Embryonic facial prominence (tissue), 1 donor: ENCODE data around the gene PGM2L1.
A peak's percentile ranks its signal among the peaks of the same experiment; 100 is the strongest.
"Not testable (repeated sequence)": the region's sequence is repeated elsewhere in the genome, so short reads cannot be mapped to it uniquely, and the experiment has no call there.

Source experiments
- DNase-seq: peaks from one replicate; pipeline ENCODE4 v3.0.0-alpha.2; 2016; ENCODE audit errors: extremely low spot score

The PGM2L1 gene

DNA sequence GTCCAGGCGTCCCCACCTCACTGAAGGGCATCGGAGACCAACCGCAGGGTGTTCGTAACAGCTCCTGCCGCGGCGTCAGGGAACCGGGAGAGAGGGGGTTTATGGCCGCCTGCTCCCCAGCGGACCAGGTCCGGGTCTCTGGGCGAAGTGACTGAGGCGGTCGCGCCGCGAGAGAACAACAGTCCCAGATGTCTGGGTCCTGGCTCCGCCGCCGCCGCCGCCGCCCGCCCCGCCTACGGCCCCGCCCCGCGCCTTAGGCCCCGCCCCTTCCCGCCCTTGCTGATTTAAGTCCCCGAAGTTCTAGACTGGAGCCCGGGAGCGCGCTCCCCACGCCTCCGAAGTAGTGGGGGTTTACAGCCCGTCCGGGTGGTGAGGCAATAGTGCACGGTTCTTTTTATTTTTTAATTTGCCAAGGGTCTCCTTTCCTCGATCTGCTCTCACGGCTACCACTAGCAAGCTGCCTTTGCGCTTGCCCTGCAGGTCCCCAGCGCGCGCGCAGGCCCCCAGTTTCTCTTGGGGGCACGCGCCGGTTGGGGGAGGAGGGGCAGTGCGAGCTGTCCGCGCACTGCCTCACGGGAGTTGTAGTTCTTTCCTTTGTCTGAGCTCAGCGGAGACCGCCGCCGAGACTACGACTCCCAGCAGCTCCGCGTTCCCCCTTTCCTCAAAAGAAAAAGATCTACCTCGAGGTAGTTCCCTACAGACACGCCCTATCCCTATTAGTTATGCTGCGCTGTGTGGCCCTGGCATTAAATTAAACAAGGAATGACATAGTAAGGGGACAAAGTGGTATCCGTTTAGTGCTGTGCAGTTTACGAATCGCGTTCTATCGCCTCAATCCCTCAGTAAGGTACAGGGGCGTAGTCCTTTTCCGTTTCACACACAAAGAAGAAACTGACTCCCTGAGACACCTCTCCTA is at the start of gene PGM2L1:
Gene PGM2L1 (minus strand): TSS at position 190 of the 916 bp plus-strand sequence. CDS start 272 bp downstream, outside the sequence.
- DNase-seq = peak; percentile 95

DNA sequence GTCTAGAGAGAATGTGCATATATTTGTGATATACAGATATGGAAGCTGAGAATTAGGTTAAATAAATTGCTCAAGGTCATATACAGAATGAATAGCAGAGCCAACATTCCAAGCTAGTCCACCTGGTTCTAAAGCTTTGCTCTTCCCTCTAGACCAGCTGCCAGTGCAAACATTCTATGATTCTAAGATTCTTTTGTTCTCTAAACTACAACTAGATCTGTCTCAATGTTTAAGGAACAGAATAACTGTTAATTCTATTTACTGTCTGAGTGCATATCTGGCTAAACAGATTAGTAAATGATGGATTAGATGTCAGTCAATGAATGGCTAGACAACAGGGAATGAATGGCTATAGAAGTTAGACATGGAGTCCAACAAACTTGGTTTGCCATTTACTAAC is 49.5 kb upstream of the PGM2L1 start:
- no peak for DNase-seq

DNA sequence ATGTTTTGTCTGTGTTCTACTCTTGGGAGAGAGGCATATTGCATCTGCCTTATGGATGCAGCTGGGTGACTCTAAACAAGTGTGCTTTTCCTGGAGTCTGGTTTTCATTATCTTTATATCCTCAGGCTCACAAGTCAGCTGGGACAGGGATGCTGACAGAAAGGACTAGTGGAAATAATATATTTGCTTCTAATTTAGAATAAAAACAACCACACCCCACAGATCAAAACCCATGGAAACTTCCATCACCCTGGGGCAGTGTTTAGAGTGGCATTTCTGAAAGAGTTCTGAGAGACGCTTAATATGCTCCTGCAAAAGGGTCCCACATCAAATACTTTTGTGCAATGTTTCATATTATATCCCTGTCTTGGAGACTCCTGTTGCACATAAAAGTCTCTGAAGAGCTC is 48.3 kb upstream of the PGM2L1 start:
- peak; percentile 22 for DNase-seq

DNA sequence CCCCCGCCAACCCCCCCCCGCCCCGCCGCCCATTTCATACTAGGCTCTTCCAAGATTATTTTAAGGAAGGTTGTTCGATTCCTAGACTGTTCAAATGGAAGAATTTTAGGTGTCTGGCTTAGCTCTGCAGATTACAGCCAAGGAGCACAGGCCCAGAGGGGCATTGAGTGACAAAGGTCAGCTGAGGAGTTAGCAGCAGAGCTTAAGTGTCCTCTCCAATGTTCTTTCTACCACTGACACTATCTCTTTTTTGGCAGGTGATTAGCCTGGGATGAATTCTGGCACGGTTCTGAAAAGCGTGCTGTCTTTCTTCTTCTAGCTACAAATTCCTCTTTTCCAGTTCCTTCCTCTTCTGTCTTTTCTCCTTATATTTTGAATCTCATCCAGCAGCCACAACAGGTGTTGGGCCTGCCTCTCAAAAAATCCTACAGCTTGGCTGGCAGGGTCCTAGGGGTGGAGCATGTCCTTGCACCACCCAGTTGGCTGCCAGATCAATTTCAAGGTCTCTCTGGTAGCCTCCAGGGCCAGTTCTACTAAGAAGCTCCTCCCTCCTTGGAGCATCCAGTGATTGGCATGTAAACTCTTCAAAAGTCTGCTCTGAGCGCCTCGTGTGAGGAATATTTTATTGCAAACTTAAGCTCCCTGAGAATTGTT is 46.1 kb upstream of the PGM2L1 start:
- no peak for DNase-seq

DNA sequence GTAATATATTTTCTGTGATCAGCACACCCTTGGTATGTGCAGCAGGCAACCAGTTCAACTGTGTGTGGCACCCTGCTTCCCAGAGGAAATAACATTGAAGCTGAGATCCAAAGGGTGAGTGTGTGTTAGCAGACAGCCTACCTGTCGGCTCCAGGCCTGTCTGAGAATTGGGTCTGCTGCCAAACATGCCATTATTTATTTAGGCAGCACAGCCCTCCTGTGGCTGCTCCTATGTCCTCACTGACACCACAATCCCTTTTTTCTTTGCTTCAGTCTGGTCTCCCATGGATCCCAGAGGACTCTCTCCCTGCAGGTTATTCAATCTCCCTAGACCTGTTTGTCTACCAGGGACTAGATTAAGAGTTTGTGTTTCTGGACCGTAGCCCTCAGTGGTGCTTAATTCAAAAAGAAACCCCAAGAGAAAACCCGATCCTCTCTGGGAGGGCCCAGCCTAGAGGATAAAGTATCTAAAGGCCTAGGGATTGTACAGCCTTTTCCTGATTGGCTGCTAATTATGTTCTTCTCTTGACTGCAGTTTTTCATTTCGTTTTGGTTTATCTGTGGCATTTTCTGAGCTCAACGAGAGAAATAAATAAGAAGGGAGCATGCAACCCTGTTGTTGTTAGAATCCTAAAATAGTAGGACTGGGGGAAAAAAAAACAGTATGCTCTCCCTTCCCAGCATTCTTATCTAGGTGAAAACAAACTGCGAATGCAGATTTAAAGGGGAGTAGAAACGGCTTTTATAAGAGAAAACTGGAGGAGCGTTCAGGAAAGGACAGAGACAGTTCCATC is 45.0 kb upstream of the PGM2L1 start:
- DNase-seq = no peak

DNA sequence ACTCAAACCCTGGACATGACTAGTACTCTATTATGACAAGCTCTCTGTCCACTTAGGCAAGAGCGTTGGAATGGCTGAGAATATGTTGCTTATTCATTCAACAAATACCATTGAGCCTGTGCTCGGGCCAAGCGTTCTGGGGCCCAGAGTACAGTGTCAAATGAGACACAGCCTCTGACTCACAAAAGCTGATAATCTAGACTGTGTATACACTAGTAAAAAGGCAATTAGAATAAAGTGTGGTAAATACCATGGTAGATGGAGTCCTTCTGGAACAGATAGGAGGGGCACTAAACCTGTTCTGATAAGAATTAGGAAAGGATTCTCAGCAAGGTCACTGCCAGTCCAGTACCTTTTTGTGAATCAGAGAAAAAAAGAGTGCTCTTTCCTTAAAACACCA is 44.4 kb upstream of the PGM2L1 start:
- no peak for DNase-seq

DNA sequence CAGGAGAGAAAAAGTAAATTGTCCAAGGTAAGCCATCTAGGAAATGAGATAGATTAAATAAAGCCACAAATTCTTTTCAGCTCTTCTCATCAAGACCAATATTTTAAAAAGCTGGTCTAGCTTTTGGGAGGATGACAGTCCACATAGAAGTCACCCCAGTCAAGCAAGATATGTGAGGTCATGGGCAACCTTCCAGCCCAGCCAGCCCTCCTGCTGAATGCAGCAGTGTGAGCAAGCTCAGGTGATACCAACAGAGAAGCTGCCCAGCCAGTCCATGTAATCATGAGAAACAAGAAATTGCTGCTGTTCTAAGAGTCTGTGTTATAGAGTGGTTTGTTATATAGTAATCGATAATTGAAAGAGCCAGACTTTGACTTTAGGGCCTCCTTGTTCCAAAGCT is 40.4 kb upstream of the PGM2L1 start:
- no peak for DNase-seq

DNA sequence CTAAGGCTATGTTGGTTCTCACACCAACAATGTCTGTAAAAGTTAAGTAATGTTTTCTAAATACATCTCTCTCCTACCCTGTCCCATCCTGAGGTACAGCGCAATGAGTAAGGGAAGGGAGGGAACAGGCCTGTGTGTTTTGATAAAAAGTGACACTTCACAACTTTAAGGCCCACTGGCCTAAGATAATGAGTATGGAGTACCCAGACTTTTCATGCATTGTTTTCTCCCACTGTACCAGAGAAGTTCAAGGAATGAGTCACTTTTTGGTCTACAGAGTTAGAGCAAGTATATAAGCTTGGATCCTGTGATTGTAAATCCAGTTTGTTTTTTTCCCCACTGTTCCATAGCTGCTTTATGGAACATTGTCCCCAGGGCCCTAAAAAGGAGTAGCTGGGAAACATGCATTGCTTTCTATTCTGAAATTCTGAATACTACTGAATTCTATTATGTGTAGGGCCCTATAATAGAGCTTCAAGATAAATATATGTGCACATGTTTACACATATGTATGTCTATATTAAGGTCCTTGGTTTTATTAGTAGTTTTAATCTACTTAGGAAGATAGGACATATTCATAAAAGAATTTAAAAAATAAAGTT is 39.3 kb upstream of the PGM2L1 start:
- no peak for DNase-seq

DNA sequence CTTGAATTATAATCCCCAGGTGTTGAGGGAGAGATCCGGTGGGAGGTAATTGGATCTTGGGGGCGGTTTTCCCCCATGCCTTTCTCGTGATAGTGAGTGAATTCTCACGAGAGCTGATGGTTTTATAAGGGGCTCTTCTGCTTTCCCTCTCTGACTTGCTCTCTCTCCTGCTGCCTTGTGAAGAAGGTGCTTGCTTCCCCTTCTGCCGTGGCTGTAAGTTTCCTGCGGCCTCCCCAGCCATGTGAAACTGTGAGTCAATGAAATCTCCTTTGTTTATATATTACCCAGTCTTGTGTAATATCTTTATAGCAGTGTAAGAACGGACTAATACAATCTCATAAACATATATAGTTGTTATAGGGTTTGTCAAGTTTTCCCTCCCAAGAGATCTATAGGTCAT is 36.3 kb upstream of the PGM2L1 start:
- DNase-seq = no peak

DNA sequence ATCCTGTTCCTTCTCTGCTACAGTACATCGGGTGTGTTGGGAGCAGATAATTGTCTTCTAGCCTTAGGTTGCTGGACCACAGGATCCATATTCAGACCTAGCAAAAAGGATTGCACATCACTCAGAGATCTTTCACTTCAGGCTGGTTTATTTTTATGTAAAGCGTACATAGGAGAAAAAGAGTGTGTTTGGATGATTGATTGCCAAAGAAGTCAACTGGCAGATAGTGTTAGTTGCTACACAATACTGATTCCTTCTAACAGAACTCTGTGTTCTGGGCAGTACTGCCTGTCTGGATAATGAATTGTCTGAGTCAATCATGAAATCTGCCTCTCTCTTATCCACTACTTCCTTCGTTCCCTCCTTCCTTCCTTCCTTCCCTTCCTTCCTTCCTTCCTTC is 31.0 kb upstream of the PGM2L1 start:
- DNase-seq = no peak

DNA sequence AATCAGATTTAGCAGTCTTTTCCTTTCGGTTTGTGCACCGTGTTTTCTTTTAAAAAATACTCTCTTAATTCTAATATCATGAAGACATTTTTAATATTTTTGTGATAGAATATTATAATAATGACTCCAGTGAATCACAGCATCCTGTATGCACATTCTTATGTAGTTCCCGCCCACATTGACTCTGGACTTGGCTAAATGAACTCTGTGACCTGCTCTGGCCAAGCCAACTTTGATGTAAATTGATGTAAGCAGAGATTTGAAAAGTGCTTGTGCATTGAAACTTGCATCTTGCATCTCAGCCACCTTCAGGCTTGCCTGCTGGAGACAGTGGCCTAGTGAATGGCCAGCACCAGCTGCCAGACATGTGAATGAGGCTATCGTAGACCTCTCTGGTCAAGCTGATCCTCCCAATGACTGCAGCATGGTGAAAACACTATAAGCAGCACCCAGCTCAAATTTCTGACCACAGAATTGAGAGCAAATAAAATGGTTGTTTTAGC is 29.2 kb upstream of the PGM2L1 start:
- no peak for DNase-seq

DNA sequence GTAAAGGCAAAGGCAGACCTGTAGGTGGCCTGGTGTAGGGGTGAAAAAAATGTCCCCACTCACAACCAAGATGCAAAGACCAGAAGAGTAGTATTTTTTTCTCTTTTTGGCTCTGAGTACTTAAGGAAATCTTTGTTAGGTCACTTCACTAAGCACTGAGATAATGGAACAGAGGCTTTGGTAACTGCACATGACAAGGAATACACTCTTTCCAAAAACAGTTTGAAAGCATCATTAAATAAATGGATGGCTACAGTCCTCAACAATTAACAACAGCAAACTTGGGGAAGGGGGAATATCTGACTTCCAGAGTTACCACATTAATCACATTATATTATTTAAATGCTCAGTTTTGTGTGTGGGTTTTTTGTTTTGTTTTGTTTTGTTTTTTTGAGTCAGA is 26.9 kb upstream of the PGM2L1 start:
- DNase-seq = no peak

DNA sequence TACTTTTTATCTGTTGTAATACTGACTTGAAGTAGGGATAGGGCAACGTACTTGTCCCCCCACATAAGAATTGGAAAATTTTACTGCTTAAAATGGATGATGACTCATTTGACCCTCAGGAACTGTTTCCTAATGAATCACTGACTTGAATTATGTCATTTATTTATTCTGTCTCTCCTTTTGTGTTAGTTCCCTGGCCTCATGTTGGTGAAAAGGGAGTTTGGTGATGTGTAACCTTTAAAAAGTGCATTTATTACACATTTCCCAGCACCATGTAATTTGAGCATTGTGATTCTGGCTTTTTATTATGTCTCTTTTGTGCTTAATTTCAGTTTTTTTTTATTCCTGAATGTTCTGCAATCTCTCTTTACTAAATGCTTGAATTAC is 20.3 kb upstream of the PGM2L1 start:
- DNase-seq = no peak

DNA sequence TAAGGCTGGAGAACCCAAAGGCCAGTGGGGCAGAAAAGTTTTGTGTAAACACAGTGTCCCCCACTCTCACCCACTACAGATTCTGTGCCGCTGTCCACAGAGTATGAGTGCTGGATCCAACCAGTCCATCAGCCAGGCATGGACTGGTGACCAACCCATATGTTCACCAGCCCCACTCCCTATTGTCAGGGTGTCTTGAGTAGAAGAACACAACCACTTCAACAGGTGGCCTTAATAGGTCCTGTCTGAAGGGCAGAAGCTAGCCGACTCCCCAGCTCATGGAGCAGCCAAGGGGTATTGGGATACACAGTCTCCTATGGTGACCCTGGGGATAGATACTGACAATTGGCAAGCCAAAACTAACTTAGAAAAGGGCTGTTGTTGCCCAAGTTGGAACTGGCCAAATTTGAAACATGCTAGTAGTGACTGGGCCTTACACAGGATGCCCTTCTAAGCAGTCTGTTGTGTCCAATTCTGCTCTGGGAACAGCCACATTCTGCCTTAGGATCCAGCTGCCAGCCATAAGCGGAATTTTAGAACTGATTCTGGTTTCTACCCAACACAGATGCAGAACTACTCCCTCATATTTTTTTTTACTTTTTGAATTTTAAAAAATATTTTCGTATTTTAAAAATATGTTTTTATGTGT is 19.8 kb upstream of the PGM2L1 start:
- DNase-seq = no peak

DNA sequence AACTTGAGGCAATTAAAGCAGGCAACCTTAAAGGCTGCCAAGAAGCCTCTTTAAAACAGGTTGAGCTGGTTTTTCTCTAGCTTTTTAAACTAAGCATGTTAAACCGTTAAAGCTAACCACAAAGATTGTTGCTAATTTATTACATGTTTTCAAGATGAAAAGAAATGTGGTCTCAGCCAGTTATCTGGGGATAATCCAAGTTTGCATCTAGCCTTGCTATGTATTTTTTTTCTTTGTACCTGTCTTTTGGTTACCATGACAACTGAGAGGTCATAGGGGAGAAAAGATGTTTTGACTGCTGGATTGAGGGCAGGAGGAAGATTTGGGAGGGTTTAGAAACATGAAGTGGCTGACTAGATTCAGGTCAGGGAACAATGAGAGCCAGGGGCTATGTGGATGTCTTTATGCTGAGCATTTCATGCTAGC is 19.2 kb upstream of the PGM2L1 start:
- DNase-seq = peak; percentile 9

DNA sequence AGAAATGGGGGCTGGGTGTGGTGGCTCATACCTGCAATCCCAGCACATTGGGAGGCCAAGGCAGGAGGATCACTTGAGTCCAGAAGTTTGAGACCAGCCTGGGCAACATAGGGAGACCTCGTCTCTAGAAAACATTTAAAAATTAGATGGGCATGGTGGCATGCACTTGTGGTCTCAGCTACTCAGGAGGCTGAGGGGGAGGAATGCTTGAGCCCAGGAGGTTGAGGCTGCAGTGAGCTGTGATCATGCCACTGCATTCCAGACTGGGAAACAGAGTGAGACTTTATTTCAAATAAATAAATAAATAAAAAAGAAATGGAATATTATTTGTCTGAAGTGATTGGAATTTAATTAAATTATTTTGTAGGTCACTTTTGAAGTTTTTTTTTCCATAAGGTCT is 18.7 kb upstream of the PGM2L1 start:
- DNase-seq = not testable (repeated sequence)

DNA sequence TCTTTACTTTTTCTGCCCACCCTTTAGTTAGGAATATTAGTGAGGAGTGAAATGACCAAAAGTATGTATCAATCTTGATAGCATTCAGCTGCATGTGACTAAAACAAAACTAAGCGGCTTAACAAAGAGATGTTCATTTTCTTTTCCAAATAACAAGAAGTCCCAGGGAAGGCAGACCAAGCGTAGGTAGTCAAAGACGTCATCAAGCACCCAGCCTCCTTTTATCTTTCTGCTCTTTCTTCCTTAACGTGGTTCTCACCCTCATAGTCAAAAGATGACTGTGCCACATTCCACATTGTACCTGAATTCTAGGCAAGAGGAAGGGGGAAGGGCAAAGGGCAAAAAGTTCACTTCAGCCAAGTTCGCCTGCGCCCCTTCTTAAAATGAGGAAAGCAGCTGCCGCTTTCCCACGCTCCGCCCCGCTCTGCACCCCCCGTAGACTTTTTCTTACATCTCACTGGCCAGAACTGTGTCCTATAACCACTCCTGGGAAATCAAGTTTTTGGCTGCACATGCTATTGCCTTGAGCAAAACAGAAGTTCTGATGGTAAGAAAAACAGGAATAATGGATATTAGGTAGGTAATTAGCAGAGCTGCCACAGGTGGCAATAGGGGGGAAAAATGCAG is 14.6 kb upstream of the PGM2L1 start:
- no peak for DNase-seq

DNA sequence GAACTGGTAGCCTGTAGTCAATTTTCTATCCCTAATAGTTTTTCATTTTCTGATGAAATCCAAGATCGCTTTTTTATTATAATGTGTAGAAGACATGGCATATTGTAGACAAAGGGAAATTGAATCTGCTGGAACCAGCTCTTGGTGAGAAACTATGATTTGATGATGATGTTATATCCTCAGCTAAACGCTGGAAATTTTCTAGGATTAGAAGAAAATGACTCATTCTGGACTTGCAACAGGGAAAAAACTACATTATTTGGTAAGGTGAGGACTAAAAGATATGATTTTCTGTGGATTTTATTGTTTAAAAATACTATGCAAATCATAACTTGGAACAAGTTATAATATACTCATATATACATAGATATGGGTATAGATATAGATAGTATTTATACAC is 14.1 kb upstream of the PGM2L1 start:
- no peak for DNase-seq

DNA sequence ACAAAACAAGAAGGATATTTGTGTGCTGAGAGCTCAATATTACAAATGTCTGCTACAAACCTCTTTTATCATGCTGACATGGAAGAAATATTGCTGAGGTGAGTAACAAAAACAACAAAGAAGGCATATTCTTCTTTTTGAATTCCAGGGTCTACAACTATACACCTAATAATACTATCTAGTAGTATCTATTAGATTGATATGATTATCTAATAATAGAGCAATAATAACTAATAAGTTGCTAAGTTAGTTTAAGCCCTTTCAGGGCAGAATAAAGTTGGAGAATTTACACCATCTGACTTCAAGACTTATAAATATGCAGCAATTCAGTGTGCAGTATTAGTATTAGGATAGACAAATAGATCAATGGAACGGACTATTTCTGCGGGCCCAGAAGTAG is 11.4 kb upstream of the PGM2L1 start:
- DNase-seq = no peak

DNA sequence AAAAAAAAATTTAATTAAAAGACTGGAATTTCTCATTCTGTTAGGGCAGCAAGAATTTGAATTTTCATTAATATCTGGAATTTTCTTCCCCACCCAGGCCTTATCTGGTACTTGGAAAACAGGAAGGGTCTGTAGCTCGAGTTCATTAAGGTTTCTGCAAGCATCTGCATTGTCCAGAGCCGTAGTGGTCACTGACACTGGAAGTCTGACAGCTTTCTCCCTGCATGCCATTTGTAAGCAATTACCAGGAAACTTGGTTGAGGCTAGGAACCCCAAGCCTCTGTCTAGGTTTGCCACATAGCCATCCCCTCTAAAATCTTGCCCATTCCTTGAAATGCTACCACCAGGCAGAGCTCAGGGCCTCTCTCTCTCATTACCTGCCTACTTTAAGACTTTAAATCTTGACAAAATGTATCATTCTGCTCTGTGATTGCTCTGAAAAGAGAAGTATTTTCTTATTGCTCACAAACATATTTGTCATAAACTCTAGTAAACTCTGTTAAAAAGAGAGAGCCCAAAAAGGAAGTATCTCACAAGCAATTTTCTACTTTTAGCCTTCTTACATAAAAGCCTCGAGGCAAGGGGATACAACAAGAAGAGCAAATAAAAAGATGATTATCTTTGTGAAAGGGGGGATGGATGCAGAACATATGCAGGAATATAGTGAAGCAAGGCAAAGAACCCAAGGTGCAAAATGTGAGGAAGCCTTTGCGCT is 5.5 kb upstream of the PGM2L1 start:
- DNase-seq = no peak
